Measurements from ENCODE around the gene SELENOP.

- TF ChIP-seq, protein P1, sequence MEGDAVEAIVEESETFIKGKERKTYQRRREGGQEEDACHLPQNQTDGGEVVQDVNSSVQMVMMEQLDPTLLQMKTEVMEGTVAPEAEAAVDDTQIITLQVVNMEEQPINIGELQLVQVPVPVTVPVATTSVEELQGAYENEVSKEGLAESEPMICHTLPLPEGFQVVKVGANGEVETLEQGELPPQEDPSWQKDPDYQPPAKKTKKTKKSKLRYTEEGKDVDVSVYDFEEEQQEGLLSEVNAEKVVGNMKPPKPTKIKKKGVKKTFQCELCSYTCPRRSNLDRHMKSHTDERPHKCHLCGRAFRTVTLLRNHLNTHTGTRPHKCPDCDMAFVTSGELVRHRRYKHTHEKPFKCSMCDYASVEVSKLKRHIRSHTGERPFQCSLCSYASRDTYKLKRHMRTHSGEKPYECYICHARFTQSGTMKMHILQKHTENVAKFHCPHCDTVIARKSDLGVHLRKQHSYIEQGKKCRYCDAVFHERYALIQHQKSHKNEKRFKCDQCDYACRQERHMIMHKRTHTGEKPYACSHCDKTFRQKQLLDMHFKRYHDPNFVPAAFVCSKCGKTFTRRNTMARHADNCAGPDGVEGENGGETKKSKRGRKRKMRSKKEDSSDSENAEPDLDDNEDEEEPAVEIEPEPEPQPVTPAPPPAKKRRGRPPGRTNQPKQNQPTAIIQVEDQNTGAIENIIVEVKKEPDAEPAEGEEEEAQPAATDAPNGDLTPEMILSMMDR (conservative IDR thresholded peaks at IDR 0.05) = no peak
- no peak for TF ChIP-seq EZH2 (IDR thresholded peaks at IDR 0.05; ENCODE audit: low read depth)
Measured at GRCh38 chr5:42791151-42791550, 20.5 kb downstream of the SELENOP start.
